Measurements from ENCODE around the gene RDH16.

GRCh38 chr12:56955631-56956256 is 1.7 kb downstream of the RDH16 start:
- TF ChIP-seq CTCF (IDR thresholded peaks at IDR 0.05; ENCODE audit: low read length) (no peak), EZH2 (IDR thresholded peaks at IDR 0.05; ENCODE audit: borderline replicate concordance, low read length) (no peak)

Data from OCI-LY1 (cell line).